NCI-H748 (cell line): ENCODE measurements around the gene TP63.
A peak's percentile ranks its signal among the peaks of the same experiment; 100 is the strongest.
"Not testable (repeated sequence)": the region's sequence is repeated elsewhere in the genome, so short reads cannot be mapped to it uniquely, and the experiment has no call there.

Experiments
- DNase-seq: peaks from one replicate; lab custom pipeline; 2025; ENCODE audit not compliant: unreplicated experiment; lab: John Stamatoyannopoulos, UW

Gene TP63

DNA sequence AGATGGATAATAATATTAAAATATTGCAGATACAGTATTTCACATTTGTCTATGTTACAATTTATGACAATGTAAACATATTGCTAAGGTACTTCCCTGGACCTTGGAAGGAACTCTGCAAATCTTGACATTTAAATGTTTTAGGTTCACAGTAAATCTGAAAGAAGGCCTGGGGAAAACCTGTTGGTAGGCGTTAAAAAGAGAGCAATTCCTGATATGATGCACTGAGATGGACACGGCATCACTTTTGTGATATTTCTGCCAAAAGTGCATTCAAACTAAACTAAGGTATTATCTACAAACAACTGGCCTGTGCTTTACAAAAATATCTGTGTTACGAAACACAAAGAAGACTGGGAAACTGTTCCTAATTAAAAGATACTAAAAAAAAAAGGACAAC lies 6.1 kb upstream of the TP63 start:
- DNase-seq, result no peak

DNA sequence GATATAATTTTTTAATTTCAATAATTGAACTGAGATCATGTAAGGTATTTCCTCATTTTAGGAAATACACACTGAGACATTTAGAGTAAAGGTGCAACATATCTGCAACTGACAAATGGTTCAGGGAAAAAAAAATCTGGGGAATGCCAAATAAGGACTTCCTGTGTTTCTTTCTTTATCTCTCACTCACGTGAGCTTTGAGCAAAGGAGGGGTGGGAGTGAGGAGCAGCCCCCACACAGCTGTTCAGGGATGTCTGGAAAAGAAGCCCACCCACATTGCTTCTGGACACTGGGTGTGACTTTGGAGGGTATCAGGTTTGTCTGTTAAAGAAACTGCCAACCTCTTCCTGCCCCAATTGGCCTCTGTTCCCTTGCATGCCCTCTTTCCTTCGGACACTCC lies 5.6 kb upstream of the TP63 start:
- DNase-seq, result no peak

DNA sequence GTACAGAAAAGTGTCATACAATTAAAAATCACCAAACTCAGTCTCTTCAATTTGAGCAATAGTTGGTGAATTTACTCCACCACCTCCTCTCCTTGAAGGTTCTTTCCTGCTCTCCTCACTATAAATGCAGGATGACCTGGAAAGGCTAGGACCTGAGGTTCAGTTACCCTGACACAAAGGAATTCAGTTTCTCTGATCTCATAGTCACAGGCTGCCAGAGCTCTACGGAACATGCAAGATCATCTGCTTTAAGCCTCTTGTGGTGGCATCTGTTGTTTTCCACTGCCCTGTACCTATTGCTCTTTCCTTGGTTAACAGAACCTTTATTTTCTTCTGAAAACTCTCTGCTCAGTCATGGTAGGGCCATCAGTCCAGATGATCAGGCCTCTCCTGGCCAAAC lies 4.9 kb upstream of the TP63 start:
- no peak for DNase-seq

DNA sequence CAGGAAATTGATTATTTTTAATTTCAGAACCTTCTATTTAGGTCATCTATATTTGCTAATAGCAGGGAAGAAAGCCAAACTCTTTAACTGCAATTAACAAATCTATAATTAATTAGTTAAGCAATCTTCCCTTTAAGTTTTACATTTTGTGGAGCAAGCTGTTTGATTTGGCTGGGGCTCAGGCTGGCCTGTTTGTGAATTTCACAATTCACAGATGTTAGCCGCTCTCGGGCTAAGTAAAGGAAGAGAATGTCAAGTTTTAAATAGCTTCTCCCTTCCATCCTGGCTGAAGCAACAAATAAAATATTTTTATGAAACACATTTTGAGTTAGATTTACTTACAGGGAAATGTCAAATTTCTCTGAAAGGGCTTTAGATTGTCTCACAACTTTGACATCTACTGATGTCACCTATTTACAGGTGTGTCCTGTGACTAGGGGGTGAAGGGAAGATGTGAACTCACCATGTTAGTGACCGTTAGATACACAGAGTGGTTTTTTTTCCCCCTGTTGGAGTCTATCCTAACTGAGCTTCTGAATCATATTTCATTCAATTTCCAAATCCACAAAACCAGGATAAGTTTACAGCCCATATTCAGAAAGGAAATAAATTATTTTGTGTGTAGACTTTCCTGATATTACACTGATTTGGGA lies 1.3 kb upstream of the TP63 start:
- DNase-seq, result no peak

DNA sequence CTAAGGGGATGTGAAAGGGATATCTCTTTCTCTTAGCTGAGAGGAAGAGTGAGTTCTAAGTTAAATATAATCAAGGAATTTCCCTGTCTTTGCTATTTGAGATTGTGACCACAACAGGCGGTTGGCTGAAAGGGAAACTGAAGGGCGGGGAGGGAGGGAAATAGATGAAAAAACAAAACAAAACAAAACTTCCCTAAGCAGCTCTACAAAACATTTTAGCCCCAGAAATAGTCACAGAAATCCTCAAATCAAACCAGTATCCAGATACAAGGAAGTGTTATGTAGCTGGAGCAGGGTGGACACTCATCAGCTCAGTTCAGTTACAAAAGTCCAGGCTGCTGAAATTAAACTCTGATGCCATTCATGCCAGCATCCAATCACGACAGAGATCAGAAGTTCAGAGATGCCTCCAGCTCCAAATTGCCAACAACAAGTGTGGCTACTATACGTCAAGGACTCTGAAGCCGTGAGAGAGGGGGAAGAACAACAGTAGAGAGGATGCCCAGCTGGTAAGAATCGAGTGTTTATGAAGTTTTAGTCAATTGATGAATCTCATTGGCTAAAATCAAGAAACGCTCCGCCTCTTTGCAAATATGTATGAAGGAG lies 319 bp upstream of the TP63 start:
- no peak for DNase-seq

DNA sequence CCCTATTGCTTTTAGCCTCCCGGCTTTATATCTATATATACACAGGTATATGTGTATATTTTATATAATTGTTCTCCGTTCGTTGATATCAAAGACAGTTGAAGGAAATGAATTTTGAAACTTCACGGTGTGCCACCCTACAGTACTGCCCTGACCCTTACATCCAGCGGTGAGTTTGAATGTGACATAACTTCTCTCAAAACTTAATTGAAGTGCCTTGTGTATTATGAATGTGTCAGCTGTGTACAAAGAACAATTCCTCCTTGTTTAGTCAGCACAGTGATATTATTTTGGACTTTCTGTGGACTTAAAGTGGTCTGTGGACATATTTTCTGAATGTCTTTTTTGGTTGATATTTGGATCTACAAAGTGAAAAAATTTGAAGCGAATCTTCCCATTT lies 220 bp downstream of the TP63 start:
- DNase-seq, result no peak

DNA sequence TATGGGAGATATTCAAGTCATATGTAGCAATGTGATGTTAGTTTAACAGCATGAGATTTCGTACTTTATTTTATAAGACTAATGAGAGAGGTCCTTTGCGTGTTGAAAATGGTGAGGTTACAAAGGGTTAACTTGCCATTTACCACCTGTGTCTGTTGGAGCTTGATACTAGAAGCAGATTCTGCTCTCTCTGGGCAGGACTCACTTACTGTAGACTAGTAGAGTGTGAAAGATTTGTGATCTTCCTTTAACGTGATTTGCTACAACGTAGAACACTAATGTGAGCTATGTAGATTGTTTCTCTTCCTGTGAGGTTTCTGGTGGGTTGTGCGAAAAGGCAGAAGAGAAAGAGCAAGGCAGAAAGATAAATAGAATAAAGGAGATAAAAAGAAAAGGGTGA lies 1.1 kb downstream of the TP63 start:
- no peak for DNase-seq

DNA sequence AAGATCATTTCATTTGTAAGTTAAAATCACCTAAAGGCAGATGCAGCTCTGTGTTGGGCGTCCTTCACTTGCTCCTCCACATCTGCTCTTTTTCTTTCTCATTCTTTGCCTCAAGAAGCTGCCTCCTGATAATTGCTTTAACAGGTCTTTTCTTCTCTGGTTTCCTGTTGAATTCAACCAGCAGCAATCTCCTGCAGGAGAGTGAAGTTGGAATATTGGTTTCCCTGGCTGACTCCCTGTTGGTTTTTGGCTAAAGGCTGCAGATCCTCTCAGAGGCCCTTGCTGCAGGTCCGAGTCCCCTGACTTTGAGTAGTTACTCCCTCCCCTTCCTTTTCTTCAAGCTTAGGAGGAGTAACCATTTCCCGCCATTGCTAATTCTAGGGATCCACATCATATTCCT lies 4.2 kb downstream of the TP63 start:
- DNase-seq, result no peak

DNA sequence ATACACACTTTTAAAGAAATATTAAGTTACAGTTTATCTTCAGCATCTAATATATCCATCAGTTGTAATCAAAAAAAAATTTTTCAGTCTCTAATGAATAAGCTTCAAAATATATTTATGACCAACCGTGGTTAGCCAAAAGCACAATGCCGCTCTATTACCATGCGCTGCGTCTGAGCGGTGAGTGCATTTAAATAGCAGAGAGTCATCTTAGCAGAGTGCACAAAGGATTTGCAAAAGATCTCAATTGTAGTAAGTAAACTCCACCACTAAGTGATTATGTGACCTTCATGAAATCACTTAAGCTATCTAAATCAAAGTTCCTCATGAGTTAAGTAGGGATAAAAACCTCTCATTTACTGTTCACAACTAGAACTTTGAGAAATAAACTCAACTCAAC lies 4.9 kb downstream of the TP63 start:
- DNase-seq, result no peak

DNA sequence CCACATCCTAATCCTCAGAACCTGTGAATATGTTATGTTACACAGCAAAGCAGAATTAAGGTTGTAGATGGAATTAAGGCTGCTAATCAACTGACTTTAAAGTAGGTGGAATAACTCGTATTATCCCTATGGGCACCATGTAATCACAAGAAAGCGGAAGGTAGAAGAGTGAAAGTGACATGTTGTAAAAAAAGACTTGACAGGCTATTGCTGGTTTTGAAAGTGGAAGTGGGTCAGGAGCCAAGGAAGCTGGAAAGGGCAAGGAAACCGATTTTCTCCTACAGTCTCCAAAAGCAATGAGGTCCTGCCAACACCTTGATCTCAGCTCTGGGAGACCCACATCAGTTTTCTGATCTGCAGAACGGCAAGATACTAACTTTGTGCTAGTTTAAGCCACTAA lies 6.6 kb downstream of the TP63 start:
- no peak for DNase-seq

DNA sequence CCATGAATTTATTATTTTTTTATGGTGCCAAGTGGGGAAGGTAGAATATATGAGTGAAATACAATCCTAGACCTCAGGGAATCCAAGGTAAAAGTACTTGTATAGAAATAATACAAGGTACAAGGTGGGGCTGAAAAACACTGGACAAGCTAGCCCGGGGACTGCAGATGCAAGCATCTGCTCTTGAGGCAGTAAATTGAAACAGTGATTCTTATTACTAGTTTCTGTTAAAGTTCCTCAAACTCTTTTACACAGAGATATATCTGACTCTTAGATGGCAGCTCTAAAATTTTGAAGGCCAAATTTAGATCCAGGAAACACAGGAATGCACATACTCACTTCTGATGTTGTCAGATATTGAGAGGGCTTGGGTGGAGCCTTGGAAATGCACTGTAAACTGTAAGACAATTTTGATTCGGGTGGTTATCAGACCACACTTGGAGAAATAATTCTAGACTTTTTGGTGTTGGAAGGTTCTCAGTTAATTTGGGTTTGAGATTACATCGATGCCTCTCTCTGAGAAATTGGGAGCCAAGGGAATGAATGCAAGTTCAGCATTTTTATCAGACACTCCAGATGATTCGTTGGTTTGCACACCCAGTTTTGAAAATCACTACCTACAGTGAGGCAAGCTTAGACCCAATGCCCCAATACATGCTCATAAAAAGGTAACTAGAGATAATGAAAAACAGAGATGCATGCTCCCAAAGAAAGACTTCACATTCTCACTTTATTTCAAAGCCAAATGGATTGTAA lies 7.3 kb downstream of the TP63 start:
- no peak for DNase-seq

DNA sequence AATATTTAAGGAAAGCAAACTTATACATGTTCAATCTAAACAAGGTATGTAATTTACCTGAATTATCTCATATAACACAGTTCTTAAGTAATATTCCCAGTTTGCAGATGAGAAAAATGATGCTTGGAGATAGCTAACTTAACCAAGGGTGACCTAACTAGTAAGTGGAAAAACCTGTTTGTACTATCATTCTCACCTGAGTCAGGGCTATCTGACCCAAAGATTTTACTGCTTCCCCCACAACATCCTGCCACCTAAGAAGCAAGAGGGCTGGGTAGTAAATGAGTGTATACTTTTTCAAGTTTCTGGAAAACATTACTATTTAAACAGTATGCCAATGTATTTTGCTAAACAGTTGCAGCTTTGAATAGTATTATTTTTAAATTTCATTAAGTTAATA lies 10.6 kb downstream of the TP63 start:
- peak; percentile 4 for DNase-seq

DNA sequence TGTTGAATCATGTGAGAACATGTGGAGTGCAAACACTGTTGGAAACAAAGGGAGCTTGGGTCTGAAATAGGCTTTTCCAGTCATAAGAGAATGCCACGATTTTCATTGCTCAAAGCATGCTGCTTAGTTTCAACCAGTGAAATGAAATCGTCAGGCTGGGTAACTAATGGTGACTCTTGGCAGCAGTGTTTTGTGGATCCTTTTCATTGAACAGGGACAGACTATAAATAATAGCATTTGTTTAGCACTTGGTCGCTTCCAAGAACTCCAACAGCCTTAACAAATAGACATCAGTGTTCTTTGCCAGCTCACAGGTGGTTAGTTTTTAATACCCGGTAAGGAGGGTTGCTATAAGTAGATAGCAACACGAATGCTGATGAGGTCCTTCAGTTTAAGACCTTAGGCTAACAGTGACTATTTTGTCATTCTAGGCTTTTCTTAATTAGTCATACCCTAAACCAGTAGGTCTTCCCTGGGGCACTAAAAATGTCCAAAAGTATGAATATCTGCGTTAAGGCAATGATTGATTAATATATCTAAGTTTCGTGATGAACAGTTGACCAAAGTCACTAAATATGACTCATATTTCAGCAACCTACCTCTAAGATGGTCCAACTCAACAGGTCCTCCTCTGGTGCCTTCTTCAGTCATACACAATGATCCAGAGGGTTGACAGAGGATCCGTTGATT lies 15.8 kb downstream of the TP63 start:
- DNase-seq, result peak; percentile 5

DNA sequence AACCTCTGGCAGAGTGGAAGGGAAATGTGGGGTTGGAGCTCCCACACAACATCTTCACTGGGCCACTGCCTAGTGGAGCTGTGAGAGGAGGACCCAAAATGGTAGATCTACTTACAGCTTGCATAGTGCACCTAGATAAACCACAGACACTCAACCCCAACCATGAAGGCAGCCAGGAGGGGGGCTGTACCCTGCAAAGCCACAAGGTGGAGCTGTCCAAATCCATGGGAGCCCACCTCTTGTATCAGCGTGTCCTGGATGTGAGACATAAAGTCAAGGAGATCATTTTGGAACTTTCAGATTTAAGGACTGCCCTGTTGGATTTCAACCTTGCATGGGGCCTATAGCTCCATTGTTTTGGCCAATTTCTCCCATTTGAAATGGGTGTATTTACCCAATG lies 20.9 kb downstream of the TP63 start:
- DNase-seq, result peak; percentile 12

DNA sequence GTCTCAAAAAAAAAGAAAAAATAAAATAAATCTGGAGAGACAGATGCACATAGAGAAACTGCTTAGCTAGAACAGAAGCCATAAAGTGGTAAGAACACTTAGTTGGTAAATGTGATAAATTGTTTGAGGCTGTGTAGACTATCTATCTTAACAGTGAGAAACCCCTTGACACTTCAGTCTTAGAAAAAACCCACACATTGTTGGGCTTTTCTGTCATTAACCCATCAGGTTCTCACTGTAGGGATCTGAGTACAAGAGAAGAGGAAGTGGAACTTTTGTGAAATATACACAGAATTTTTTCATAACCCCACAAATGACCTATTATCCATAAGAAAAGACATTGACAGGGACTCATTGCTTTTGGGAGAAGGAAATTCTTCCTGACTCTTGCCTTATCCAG lies 24.4 kb downstream of the TP63 start:
- DNase-seq, result no peak

DNA sequence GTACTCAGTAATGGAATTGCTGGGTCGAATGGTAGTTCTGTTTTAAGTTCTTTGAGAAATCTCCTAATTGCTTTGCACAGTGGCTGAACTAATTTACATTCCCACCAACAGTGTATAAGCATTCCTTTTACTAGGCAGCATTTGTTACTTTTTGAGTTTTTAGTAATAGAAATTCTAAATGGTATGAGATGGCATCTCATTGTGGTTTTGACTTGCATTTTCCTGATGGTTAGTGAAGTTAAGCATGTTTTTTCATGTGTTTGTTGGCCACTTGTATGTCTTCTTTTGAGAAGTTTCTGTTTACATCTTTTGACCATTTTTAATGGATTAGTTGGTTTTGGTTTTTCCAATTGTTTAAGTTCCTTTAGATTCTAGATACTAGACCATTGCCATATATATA lies 28.4 kb downstream of the TP63 start:
- no peak for DNase-seq

DNA sequence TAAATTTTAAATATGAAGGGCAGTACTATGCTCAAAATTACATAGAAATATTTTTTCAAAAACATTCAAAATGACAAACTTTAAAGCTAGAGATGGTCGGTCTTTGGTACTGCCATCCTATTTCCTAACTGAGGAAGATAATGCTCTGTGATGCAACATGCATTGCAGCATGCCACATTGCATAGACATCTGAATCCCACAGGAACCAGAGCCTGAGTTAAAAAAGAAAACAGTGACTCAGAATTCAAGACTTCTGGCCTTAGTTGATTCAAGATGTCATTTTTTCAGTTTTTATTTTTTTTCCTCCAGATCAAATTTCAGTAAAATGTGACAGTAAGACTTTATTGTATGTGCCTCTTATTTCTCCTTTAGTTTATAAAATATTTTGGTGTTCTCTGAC lies 33.1 kb downstream of the TP63 start:
- DNase-seq, result no peak

DNA sequence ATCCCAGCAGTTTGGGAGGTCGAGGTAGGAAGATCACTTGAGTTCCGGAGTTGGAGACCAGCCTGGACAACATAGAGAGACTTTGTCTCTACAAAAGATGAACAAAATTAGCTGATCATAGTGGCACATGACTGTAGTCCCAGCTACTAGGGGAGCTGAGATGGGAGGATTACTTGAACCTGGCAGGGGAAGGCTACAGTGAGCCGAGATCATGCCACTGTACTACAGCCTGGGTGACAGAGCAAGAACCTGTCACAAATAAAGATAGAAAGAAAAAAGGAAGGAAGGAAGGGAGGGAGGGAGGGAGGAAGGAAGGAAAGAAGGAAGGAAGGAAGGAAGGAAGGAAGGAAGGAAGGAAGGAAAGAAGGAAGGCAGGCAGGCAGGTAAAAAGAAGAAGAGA lies 41.2 kb downstream of the TP63 start:
- not testable (repeated sequence) for DNase-seq

DNA sequence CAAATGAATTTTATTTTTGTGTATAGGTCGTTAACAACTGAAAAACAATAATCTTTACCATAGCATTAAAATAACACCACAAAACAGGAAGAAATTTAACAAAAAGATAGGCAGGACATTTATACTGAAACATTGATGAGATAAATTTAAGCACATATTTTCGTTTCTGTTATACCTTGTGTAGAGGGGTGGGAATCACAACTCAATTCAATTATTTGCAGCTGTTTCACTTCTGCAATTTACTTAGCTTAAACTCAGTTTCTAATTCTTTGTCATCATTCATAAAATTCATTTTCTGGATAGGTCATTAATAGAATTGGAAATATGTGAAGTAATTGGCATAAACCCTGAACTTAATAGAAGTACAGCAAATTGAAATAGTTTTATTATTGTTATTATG lies 42.3 kb downstream of the TP63 start:
- DNase-seq, result no peak

DNA sequence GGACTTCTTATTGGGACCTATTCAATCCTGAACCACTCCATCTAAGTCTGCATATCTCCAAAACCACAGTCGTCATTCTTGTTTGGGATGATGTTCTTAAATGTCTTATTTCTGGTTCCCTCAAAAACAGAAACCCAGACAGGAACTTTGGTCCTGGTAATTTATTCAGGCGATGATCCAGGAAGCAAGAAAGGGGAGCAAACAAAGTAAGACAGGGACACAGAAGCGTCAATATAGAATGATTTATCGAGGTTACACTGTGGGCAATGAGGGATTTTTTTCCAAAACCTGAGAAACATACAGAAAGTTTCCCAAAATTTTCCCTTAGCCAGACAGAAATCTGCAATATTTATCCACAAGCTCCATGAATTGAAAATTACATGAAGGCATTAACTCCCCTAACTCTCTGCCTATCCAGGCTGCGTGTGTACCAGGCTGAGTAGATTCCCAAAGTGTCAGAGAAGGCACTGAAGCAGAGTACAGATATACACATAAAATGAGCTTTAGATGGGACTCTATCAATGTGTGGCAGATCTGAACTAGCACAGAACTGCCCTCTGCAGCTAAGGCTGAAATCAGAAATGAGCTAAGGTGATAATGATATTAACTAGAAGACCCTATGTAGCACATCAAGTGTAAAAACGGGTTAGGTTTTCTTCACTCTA lies 43.2 kb downstream of the TP63 start:
- no peak for DNase-seq

DNA sequence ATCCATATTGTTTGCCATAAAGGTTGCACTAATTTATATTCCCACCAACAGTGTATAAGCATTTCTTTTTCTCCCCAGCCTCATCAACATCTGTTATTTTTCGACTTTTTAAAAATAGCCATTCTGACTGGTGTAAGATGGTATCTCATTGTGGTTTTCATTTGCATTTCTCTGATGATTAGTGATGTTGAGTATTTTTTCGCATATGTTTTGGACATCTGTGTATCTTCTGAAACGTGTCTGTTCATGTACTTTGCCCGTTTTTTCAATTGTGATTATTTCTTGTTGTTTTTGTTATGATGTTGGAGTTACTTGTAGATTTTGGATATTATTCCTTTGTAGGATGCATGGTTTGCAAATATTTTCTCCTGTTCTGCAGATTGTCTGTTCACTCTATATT lies 46.5 kb downstream of the TP63 start:
- no peak for DNase-seq
